ENCODE data around the gene TRMT112. TPM values are rescaled to one million over a fixed set of nuclear protein-coding genes. Genes with fewer than 3 reads are reported as not detected.
A peak's percentile ranks its signal among the peaks of the same experiment; 100 is the strongest.

TRMT112 gene
- total and polyA plus RNA-seq, 2 donors (not counting 1 experiment from before 2014, with no cell fraction given), result 161 to 248 TPM

- no peaks in the 10 kb centered on the region for H4K20me1 ChIP-seq (ENCODE audit: control insufficient read depth, extremely low read depth, insufficient read depth, low read length)
- H3K4me1 ChIP-seq (ENCODE audit: control insufficient read depth, extremely low read depth, insufficient read depth, low read length), result peaks cover 5% of the 10 kb centered on the region
- no peak for DNase-seq (ENCODE audit: low read depth in 2 of 2)
- no peaks in the 10 kb centered on the region for H3K9me3 ChIP-seq (ENCODE audit: control insufficient read depth, insufficient read depth, low read depth, low read length)
- no peak overlapping the region for H3K4me3 ChIP-seq (replicated peaks in 1 of 4; ENCODE audit: control extremely low read depth in 1 of 4, insufficient read depth in 1 of 4, low read depth in 3 of 4, low read length in 4 of 4)
- no peaks in the 10 kb centered on the region for H3K36me3 ChIP-seq (ENCODE audit: control insufficient read depth, insufficient read depth, low read length)
- no peaks in the 10 kb centered on the region for H3K79me2 ChIP-seq (ENCODE audit: control insufficient read depth, insufficient read depth, low read length)
- TF ChIP-seq CTCF (conservative IDR thresholded peaks at IDR 0.05 in 1 of 2, IDR thresholded peaks at IDR 0.05 in 1 of 2; ENCODE audit: low read depth in 1 of 2, low read length in 2 of 2), result no peak
- no peak for TF ChIP-seq EZH2 (IDR thresholded peaks at IDR 0.05; ENCODE audit: low read length, missing control alignments)
- H3K4me2 ChIP-seq (ENCODE audit: extremely low read depth, insufficient read depth, low read length), result no peak overlapping the region
- H3K9ac ChIP-seq (ENCODE audit: insufficient read depth, low read length), result no peak overlapping the region
- H3K27ac ChIP-seq (ENCODE audit: insufficient read depth, low read length), result no peak overlapping the region
- H3K27me3 ChIP-seq (ENCODE audit: control insufficient read depth, insufficient read depth, low read length), result no peaks in the 10 kb centered on the region
- no peak overlapping the region for H2AFZ ChIP-seq (ENCODE audit: low read length)
Observed at GRCh38 chr11:64342869-64343745, 25.7 kb upstream of the TRMT112 start.

- no peak for TF ChIP-seq EZH2 (IDR thresholded peaks at IDR 0.05; ENCODE audit: low read length, missing control alignments)
- peak; percentile 9 to 35 for TF ChIP-seq CTCF (conservative IDR thresholded peaks at IDR 0.05 in 1 of 2, IDR thresholded peaks at IDR 0.05 in 1 of 2; ENCODE audit: low read depth in 1 of 2, low read length in 2 of 2)
- no peaks in the 10 kb centered on the region for H3K36me3 ChIP-seq (ENCODE audit: control insufficient read depth, insufficient read depth, low read length)
- peak overlapping the region in 2 of 4 experiments; percentile 9 to 51 for H3K4me3 ChIP-seq (replicated peaks in 1 of 4; ENCODE audit: control extremely low read depth in 1 of 4, insufficient read depth in 1 of 4, low read depth in 3 of 4, low read length in 4 of 4)
- no peaks in the 10 kb centered on the region for H3K27me3 ChIP-seq (ENCODE audit: control insufficient read depth, insufficient read depth, low read length)
- peak overlapping the region; percentile 38 for H3K27ac ChIP-seq (ENCODE audit: insufficient read depth, low read length)
- H3K9me3 ChIP-seq (ENCODE audit: control insufficient read depth, insufficient read depth, low read depth, low read length), result no peaks in the 10 kb centered on the region
- H3K79me2 ChIP-seq (ENCODE audit: control insufficient read depth, insufficient read depth, low read length), result no peaks in the 10 kb centered on the region
- peak overlapping the region; percentile 60 for H2AFZ ChIP-seq (ENCODE audit: low read length)
- peaks cover 5% of the 10 kb centered on the region for H3K4me1 ChIP-seq (ENCODE audit: control insufficient read depth, extremely low read depth, insufficient read depth, low read length)
- DNase-seq (ENCODE audit: low read depth in 2 of 2), result peak; percentile 82 to 84
- H4K20me1 ChIP-seq (ENCODE audit: control insufficient read depth, extremely low read depth, insufficient read depth, low read length), result no peaks in the 10 kb centered on the region
- peak overlapping the region; percentile 48 for H3K9ac ChIP-seq (ENCODE audit: insufficient read depth, low read length)
- peak overlapping the region; percentile 58 for H3K4me2 ChIP-seq (ENCODE audit: extremely low read depth, insufficient read depth, low read length)
Observed at GRCh38 chr11:64341851-64342791, 24.8 kb upstream of the TRMT112 start.

- DNase-seq (ENCODE audit: low read depth in 2 of 2), result no peak
- no peaks in the 10 kb centered on the region for H3K79me2 ChIP-seq (ENCODE audit: control insufficient read depth, insufficient read depth, low read length)
- H2AFZ ChIP-seq (ENCODE audit: low read length), result no peak overlapping the region
- no peaks in the 10 kb centered on the region for H3K36me3 ChIP-seq (ENCODE audit: control insufficient read depth, insufficient read depth, low read length)
- H3K27me3 ChIP-seq (ENCODE audit: control insufficient read depth, insufficient read depth, low read length), result no peaks in the 10 kb centered on the region
- TF ChIP-seq EZH2 (IDR thresholded peaks at IDR 0.05; ENCODE audit: low read length, missing control alignments), result no peak
- no peak for TF ChIP-seq CTCF (conservative IDR thresholded peaks at IDR 0.05 in 1 of 2, IDR thresholded peaks at IDR 0.05 in 1 of 2; ENCODE audit: low read depth in 1 of 2, low read length in 2 of 2)
- H3K4me1 ChIP-seq (ENCODE audit: control insufficient read depth, extremely low read depth, insufficient read depth, low read length), result peaks cover 5% of the 10 kb centered on the region
- H3K4me3 ChIP-seq (replicated peaks in 1 of 4; ENCODE audit: control extremely low read depth in 1 of 4, insufficient read depth in 1 of 4, low read depth in 3 of 4, low read length in 4 of 4), result no peak overlapping the region
- no peaks in the 10 kb centered on the region for H4K20me1 ChIP-seq (ENCODE audit: control insufficient read depth, extremely low read depth, insufficient read depth, low read length)
- no peak overlapping the region for H3K4me2 ChIP-seq (ENCODE audit: extremely low read depth, insufficient read depth, low read length)
- no peak overlapping the region for H3K27ac ChIP-seq (ENCODE audit: insufficient read depth, low read length)
- H3K9me3 ChIP-seq (ENCODE audit: control insufficient read depth, insufficient read depth, low read depth, low read length), result no peaks in the 10 kb centered on the region
- H3K9ac ChIP-seq (ENCODE audit: insufficient read depth, low read length), result no peak overlapping the region
Observed at GRCh38 chr11:64341429-64341828, 24.1 kb upstream of the TRMT112 start.
